H1 (cell line): Measurements from ENCODE around the gene RNF220. TPM values are rescaled to one million over a fixed set of nuclear protein-coding genes. Genes with fewer than 3 reads are reported as not detected.
A peak's percentile ranks its signal among the peaks of the same experiment; 100 is the strongest.

Experiments used
- CTCF ChIA-PET: fragments of 300-600 bp; sonication (Branson Sonifier 250); formaldehyde crosslinking; loops from one replicate; lab custom pipeline; 2021; ENCODE audit not compliant: partially characterized antibody; lab: Charles Lee
- POLR2A ChIA-PET: fragments of 300-600 bp; sonication (Branson Sonifier 250); formaldehyde crosslinking; loops from one replicate; lab custom pipeline; 2021; ENCODE audit warnings: inconsistent platforms; ENCODE audit not compliant: partially characterized antibody; lab: Charles Lee
- DNase-seq, 2 experiments: peaks; one replicate each; pipeline versions ENCODE4 v3.0.0 to v3.0.0-alpha.2; 2010 to 2022; ENCODE audit warnings: low spot score in 2 of 2, low read depth in 1 of 2, mixed read lengths in 1 of 2
- FAIRE-seq: peaks from 2 replicates; lab custom pipeline; 2011; peaks lifted over from hg19 to GRCh38; lab: Jason Lieb, UNC
- H2AFZ ChIP-seq: 2 replicates; pipeline ENCODE4 v1.8.1; 2012; ENCODE audit warnings: low read length, inconsistent platforms
- H2AK5ac ChIP-seq: 2 replicates; pipeline ENCODE4 v1.6.1; 2013; ENCODE audit warnings: low read depth, low read length
- H2BK120ac ChIP-seq: replicated peaks from 2 replicates; pipeline ENCODE3; 2013; ENCODE audit warnings: low read depth, low read length, inconsistent platforms
- H2BK12ac ChIP-seq: 2 replicates; pipeline ENCODE4 v1.6.1; 2013; ENCODE audit warnings: low read depth, low read length
- H2BK15ac ChIP-seq: 2 replicates; pipeline ENCODE4 v1.6.1; 2013; ENCODE audit warnings: low read length
- H2BK20ac ChIP-seq: 2 replicates; pipeline ENCODE4 v1.6.1; 2013; ENCODE audit warnings: low read length
- H2BK5ac ChIP-seq: 2 replicates; pipeline ENCODE4 v1.6.1; 2013; ENCODE audit warnings: low read depth, low read length
- H3K14ac ChIP-seq: 2 replicates; pipeline ENCODE4 v1.6.1; 2013; ENCODE audit warnings: inconsistent platforms; ENCODE audit not compliant: insufficient read length
- H3K18ac ChIP-seq: 2 replicates; pipeline ENCODE4 v1.6.1; 2013; ENCODE audit warnings: low read length; ENCODE audit errors: extremely low read depth
- H3K23ac ChIP-seq: 2 replicates; pipeline ENCODE4 v1.6.1; 2013; ENCODE audit warnings: inconsistent platforms; ENCODE audit not compliant: insufficient read length
- H3K23me2 ChIP-seq: 2 replicates; pipeline ENCODE4 v1.6.1; 2013; ENCODE audit warnings: low read depth, low read length
- H3K27ac ChIP-seq: 2 replicates; pipeline ENCODE4 v1.6.1; 2011; ENCODE audit warnings: low read depth, low read length, inconsistent platforms
- H3K27me3 ChIP-seq, 4 experiments: replicated peaks in 1 of 4; 1 replicate in 1 of 4; 2 replicates in 3 of 4; pipeline versions ENCODE4 v1.6.1 to v1.8.1; 2011 to 2013; ENCODE audit warnings: low read length in 3 of 4, mild to moderate bottlenecking in 3 of 4, inconsistent platforms in 2 of 4, mixed read lengths in 2 of 4, moderate library complexity in 1 of 4; ENCODE audit not compliant: control insufficient read depth in 3 of 4, insufficient read depth in 3 of 4; ENCODE audit errors: extremely low read depth in 1 of 4
- H3K36me3 ChIP-seq, 4 experiments: 2 replicates each; pipeline versions ENCODE4 v1.6.1 to v1.8.1; 2011 to 2013; ENCODE audit warnings: mild to moderate bottlenecking in 4 of 4, low read length in 3 of 4, moderate library complexity in 2 of 4, control low read depth in 1 of 4, inconsistent platforms in 1 of 4; ENCODE audit not compliant: insufficient read depth in 4 of 4, control insufficient read depth in 2 of 4
- H3K4ac ChIP-seq: replicated peaks from 2 replicates; pipeline ENCODE3; 2013; ENCODE audit warnings: low read length, low read depth, mixed read lengths, inconsistent platforms; ENCODE audit not compliant: insufficient read length
- H3K4me1 ChIP-seq, 4 experiments: replicated peaks in 1 of 4; 1 replicate in 1 of 4; 2 replicates in 3 of 4; pipeline versions ENCODE4 v1.6.1 to v1.8.1; 2011 to 2013; ENCODE audit warnings: low read length in 3 of 4, inconsistent platforms in 2 of 4, mixed read lengths in 1 of 4; ENCODE audit not compliant: insufficient read depth in 4 of 4, control insufficient read depth in 3 of 4
- H3K4me2 ChIP-seq, 2 experiments: 2 replicates each; pipeline versions ENCODE4 v1.6.1 to v1.8.1; 2011 to 2013; ENCODE audit warnings: low read depth in 2 of 2, low read length in 2 of 2, control low read depth in 1 of 2, inconsistent platforms in 1 of 2, mild to moderate bottlenecking in 1 of 2; ENCODE audit not compliant: insufficient read depth in 1 of 2
- H3K4me3 ChIP-seq, 4 experiments: fragments of 200-600, 300-600 bp in 1 of 4; sonication (generic), shearing (Covaris generic), sonication (Bioruptor Twin) in 1 of 4; 2 replicates each; pipeline versions ENCODE4 v1.5.1 to v1.8.1; 2011 to 2016; ENCODE audit warnings: low read length in 4 of 4, low read depth in 3 of 4, control low read depth in 2 of 4, inconsistent platforms in 2 of 4, mild to moderate bottlenecking in 2 of 4, mixed read lengths in 1 of 4, moderate library complexity in 1 of 4; ENCODE audit not compliant: insufficient read depth in 2 of 4; ENCODE audit errors: extremely low read depth in 1 of 4
- H3K56ac ChIP-seq: replicated peaks from 2 replicates; pipeline ENCODE3; 2013; ENCODE audit warnings: low read depth, mild to moderate bottlenecking, mixed read lengths, low read length, inconsistent platforms; ENCODE audit not compliant: insufficient read length
- H3K79me1 ChIP-seq: 2 replicates; pipeline ENCODE4 v1.6.1; 2013; ENCODE audit warnings: low read depth, low read length, control low read depth
- H3K79me2 ChIP-seq, 2 experiments: 2 replicates each; pipeline versions ENCODE4 v1.6.1 to v1.8.1; 2012 to 2013; ENCODE audit warnings: low read length in 2 of 2, mild to moderate bottlenecking in 2 of 2, inconsistent platforms in 1 of 2; ENCODE audit not compliant: insufficient read depth in 2 of 2, control insufficient read depth in 1 of 2
- H3K9ac ChIP-seq, 4 experiments: replicated peaks in 1 of 4; 1 replicate in 1 of 4; 2 replicates in 3 of 4; pipeline versions ENCODE4 v1.6.1 to v1.8.1; 2011 to 2013; ENCODE audit warnings: low read depth in 3 of 4, low read length in 3 of 4, control low read depth in 2 of 4, mild to moderate bottlenecking in 2 of 4, moderate library complexity in 2 of 4, inconsistent platforms in 1 of 4; ENCODE audit errors: extremely low read depth in 1 of 4
- H3K9me3 ChIP-seq, 2 experiments: 2 replicates each; pipeline versions ENCODE4 v1.6.1 to v1.8.1; 2012 to 2013; ENCODE audit warnings: mild to moderate bottlenecking in 2 of 2, moderate library complexity in 2 of 2, control low read depth in 1 of 2, inconsistent platforms in 1 of 2, low read depth in 1 of 2, low read length in 1 of 2, mixed read lengths in 1 of 2; ENCODE audit not compliant: insufficient read depth in 2 of 2
- H4K20me1 ChIP-seq, 2 experiments: replicated peaks in 1 of 2; 2 replicates each; pipeline versions ENCODE3 to v1.8.1; 2011 to 2013; ENCODE audit warnings: inconsistent platforms in 2 of 2, low read length in 2 of 2, mild to moderate bottlenecking in 1 of 2; ENCODE audit not compliant: insufficient read depth in 2 of 2, control insufficient read depth in 1 of 2
- H4K5ac ChIP-seq: 2 replicates; pipeline ENCODE4 v1.6.1; 2013; ENCODE audit warnings: low read length, low read depth, mixed read lengths, inconsistent platforms; ENCODE audit not compliant: insufficient read length
- H4K8ac ChIP-seq: 2 replicates; pipeline ENCODE4 v1.8.0; 2013; ENCODE audit warnings: mild to moderate bottlenecking, moderate library complexity, low read length, inconsistent platforms; ENCODE audit not compliant: insufficient read depth; ENCODE audit errors: extremely low read depth
- H4K91ac ChIP-seq: replicated peaks from 2 replicates; pipeline ENCODE3; 2013; ENCODE audit warnings: low read length, mixed read lengths, inconsistent platforms; ENCODE audit not compliant: insufficient read length
- ATF3 ChIP-seq: IDR thresholded peaks from 2 replicates; pipeline ENCODE4 v1.6.1; 2011; ENCODE audit warnings: low read depth, mild to moderate bottlenecking, low read length; ENCODE audit not compliant: insufficient read depth
- CEBPB ChIP-seq: IDR thresholded peaks from 2 replicates; pipeline ENCODE4 v1.6.1; 2012; ENCODE audit warnings: low read depth, low read length
- EZH2 ChIP-seq: fragments of 200-600 bp; sonication (generic); IDR thresholded peaks from 2 replicates; pipeline ENCODE4 v1.7.1; 2012; ENCODE audit warnings: low read depth, mild to moderate bottlenecking, moderate library complexity, low read length, inconsistent platforms; ENCODE audit not compliant: severe bottlenecking
- HDAC6 ChIP-seq: IDR thresholded peaks from one replicate; pipeline ENCODE4 v1.7.1; 2012; ENCODE audit warnings: low read depth, mild to moderate bottlenecking, inconsistent platforms, low read length, moderate library complexity
- KDM1A ChIP-seq: fragments of 200-600, 300-600 bp; sonication (generic); IDR thresholded peaks from 2 replicates; pipeline ENCODE4 v1.7.1; 2016; ENCODE audit warnings: mild to moderate bottlenecking, low read length, borderline replicate concordance
- SIN3A ChIP-seq, 2 experiments: IDR thresholded peaks in 1 of 2; conservative IDR thresholded peaks in 1 of 2; 2 replicates each; pipeline ENCODE4 v1.6.1; 2011 to 2012; ENCODE audit warnings: low read length in 2 of 2, improper control_type of control experiment in 1 of 2, low read depth in 1 of 2, mild to moderate bottlenecking in 1 of 2
- TCF12 ChIP-seq: IDR thresholded peaks from 2 replicates; pipeline ENCODE4 v1.6.1; 2011; ENCODE audit warnings: low read depth, mild to moderate bottlenecking, low read length
- YY1 ChIP-seq: IDR thresholded peaks from 2 replicates; pipeline ENCODE4 v1.6.1; 2011; ENCODE audit warnings: low read depth, mild to moderate bottlenecking, low read length
- WGBS, 2 experiments: shearing (Covaris generic) in 1 of 2; methylation state at CpG; one replicate each; pipeline versions ENCODE4 v1.1.6 to v1.1.7; 2013 to 2015; ENCODE audit warnings: low lambda C conversion rate in 2 of 2, mixed read lengths in 2 of 2, inconsistent platforms in 1 of 2, low coverage in 1 of 2, missing lambda C conversion rate in 1 of 2; ENCODE audit not compliant: insufficient replicate concordance in 2 of 2, insufficient coverage in 1 of 2, insufficient read length in 1 of 2; ENCODE audit errors: extremely low coverage in 1 of 2, missing lambda C conversion rate in 1 of 2; 5-methylcytosine and 5-hydroxymethylcytosine counted together
- polyA plus RNA-seq, 7 experiments: library from polyadenylated mRNA; depleted of rRNA in 3 of 7; stranded (reverse) in 5 of 7; unstranded in 2 of 7; fragments of >200 nt in 5 of 7; fragments of 200-250 nt in 2 of 7; gene quantifications; 1 replicate in 5 of 7; 2 replicates in 1 of 7; 4 replicates in 1 of 7; pipeline versions ENCODE4 v1.2.1 to v1.2.3, GENCODE V29; 2011 to 2013; ENCODE audit warnings: missing spikeins in 2 of 7, mixed read lengths in 2 of 7
- total RNA-seq: library from RNA; stranded (reverse); fragmentation: NEBNext Ultra II Directional; extraction: Animal tissue kit (Norgen Biotek cat#: 25700); gene quantifications from 2 replicates; pipeline ENCODE4 v1.2.1, GENCODE V29; 2021

Gene RNF220
- total and polyA plus RNA-seq, 2 of the 8 experiments (the other 6 are each of a cell fraction or from before 2014, with no cell fraction given): 123 to 160 TPM

DNA sequence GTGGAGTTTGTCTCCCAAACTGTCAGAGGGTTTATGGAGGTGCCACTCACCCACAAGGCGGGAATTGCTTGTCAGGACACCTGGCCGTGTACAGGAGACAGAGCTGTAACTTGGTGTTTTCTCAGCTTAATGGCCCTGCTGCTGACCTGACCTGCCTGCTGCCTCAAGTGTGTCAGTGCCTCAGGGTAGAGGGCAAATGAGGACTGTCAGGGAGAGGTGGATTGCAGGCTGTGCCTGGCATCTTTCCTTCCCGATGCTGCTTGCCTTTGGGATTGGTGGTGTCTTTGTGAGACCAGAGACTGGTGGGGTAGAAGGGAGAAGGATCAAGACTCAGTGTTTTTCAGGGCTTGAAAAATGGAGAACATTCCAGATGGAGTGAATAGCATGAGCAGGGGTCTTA is 237.9 kb downstream of the RNF220 start:
- H3K14ac ChIP-seq: no peak overlapping the region
- no peak overlapping the region for H2BK12ac ChIP-seq
- H3K18ac ChIP-seq: no peak overlapping the region
- no peak overlapping the region for H3K27ac ChIP-seq
- TF ChIP-seq KDM1A (no peak), YY1 (no peak), TCF12 (no peak), EZH2 (no peak), SIN3A (conservative IDR thresholded peaks at IDR 0.05 in 1 of 2, IDR thresholded peaks at IDR 0.05 in 1 of 2; ENCODE audit: low read depth in 1 of 2, low read length in 2 of 2) (no peak), HDAC6 (no peak), CEBPB (no peak), ATF3 (no peak)
- H2BK20ac ChIP-seq: no peak overlapping the region
- H2BK15ac ChIP-seq: no peak overlapping the region
- H2BK120ac ChIP-seq: no peak overlapping the region
- DNase-seq (no peak), FAIRE-seq (no peak)
- H3K4me2 ChIP-seq: no peak overlapping the region
- H3K9ac ChIP-seq: no peak overlapping the region
- H2BK5ac ChIP-seq: 0 out of 2 replicates have a peak overlapping the region, but pooled peaks have one; percentile 12
- WGBS, 2 experiments: 90% methylated on average over 3 of the region's 3 CpGs; no CpG with 5 or more reads in 1 of the 2 experiments
- no peak overlapping the region for H3K56ac ChIP-seq
- no peak overlapping the region for H4K91ac ChIP-seq
- no peak overlapping the region for H4K8ac ChIP-seq
- H2AFZ ChIP-seq: no peak overlapping the region
- H3K23me2 ChIP-seq: no peaks in the 10 kb centered on the region
- POLR2A ChIA-PET: interaction anchor here (0.9 to 30.8 kb wide), 5 partner anchors 1 to 405 kb away, joined by 3 to 633 read pairs (median 4); no protein-coding TSS in a partner anchor
- H3K79me2 ChIP-seq: no peaks in the 10 kb centered on the region
- H3K79me1 ChIP-seq: peaks cover 13% of the 10 kb centered on the region
- no peaks in the 10 kb centered on the region for H3K4me1 ChIP-seq
- H3K9me3 ChIP-seq: no peaks in the 10 kb centered on the region
- no peak overlapping the region for H3K4ac ChIP-seq
- H3K4me3 ChIP-seq: no peak overlapping the region
- peaks cover 24 to 71% (median 54%) of the 10 kb centered on the region in 4 experiments for H3K36me3 ChIP-seq
- H4K20me1 ChIP-seq: peaks cover 6 to 17% of the 10 kb centered on the region in 2 experiments
- no peaks in the 10 kb centered on the region for H3K27me3 ChIP-seq
- H2AK5ac ChIP-seq: no peak overlapping the region
- no peak overlapping the region for H3K23ac ChIP-seq
- CTCF ChIA-PET: interaction anchor here (0.8 to 15.0 kb wide), 7 partner anchors 7 to 33 kb away, joined by 3 to 197 read pairs (median 11); partner anchors contain the start of genes ARMH1 and TMEM53
- no peak overlapping the region for H4K5ac ChIP-seq
